ENCODE results near the gene TYROBP.
"Not testable (repeated sequence)": the region's sequence is repeated elsewhere in the genome, so short reads cannot be mapped to it uniquely, and the experiment has no call there.

The TYROBP gene

DNA sequence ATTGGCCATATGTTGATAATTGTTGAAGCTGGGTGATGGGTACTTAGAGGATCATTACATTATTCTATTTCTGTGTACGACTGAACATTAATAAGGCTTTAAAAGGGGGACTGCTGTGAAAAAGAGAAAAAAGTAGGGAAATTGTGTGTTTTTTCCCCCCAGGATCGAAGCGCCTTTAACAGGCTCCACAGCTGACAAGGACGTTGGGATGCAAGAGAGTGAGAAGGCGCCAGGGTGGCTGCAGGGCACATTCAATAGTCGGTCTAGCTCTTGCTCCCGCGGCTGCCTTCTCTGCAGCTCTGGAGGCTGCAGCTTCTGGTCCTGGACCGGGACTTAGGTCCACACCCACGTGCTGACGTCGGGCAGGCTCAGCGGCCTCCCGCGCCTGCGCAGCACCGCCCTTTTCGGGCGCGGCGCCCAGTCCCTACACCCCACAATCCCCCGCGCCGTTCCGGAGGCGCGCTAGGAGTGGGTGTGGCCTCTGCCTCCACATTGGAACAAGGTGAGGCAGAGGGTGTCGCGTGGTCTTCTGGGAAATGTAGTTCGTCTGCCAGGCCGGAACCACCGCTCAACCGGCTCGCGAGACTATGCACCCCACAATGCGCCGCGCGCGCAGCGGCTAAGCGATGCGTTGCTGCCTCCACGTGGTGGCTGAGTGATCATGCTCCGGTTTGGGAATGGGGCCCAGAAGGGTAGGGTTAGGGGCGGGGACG is 23.2 kb upstream of the TYROBP start:
- peak; percentile 99 for DNase-seq

- DNase-seq, result no peak
Measured at GRCh38 chr19:35929876-35930275, 21.8 kb upstream of the TYROBP start.

DNA sequence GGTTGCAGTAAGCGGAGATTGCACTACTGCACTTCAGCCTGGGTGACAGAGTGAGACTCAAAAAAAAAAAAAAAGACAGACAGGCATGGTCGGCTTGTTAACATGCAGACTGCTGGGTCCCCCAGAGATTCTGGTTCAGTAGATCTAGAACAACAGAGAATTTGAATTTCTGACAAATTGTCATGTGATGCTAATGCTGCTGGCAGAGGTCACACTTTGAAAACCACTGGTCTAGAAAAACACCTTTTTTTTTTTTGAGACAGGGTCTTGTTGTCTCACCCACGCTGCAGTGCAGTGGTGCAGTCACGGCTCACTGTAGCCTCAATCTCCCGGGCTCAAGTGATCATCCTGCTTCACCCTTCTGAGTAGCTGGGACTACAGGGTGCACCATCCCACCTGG is 20.4 kb upstream of the TYROBP start:
- DNase-seq, result no peak

- DNase-seq, result no peak
Measured at GRCh38 chr19:35925501-35925900, 17.4 kb upstream of the TYROBP start.

GRCh38 chr19:35921012-35921411 is 12.9 kb upstream of the TYROBP start:
- DNase-seq, result no peak

DNA sequence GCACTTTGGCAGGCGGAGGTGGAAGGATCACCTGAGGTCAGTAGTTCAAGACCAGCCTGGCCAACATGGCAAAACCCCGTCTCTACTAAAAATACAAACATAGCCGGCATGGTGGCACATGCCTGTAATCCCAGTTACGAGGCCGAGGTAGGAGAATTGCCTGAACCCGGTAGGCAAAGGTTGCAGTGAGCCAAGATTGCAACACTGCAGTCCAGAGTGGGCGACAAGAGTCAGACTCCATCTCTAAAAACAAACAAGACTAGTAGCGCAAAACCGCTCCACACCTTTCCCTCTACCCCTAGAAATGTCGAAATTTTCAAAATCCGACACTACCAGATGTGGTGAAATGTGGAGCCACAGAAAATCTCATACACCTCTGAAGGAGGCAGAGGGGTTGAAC is 11.2 kb upstream of the TYROBP start:
- no peak for DNase-seq

DNA sequence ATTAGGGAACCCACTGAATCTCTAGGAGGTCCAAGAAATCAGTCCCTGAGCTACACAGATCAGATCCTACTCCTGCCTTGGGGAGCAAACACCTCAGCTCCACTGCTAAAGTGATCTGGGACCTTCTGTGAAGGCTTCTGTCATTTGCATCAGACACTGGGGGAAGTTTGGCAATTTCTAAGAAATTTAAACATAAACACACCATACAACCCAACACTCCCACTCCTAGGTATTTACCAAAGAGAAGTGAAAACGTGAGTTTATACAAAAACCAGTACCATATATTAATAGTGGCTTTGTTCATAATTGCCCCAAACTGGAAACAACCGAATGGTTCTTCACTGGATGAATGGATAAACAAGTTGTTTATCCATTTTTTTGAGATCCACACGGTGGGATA is 7.3 kb upstream of the TYROBP start:
- DNase-seq, result no peak

DNA sequence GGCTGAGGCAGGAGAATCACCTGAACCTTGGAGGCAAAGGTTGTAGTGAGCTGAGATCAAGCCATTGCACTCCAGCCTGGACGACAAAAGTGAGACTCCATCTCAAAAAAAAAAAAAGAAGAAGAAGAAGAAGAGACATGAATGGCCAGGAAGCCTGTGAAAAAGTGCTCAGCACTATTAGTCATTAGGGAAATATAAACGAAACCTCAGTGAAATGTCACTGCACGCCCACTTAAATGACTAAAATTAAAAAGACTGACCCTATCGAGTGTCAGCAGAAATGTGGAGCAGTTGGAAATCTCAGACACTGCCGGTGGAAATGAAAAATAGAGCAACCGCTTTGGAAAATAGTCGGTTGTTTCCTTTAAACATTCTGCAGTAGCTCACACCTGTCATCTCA is 5.5 kb upstream of the TYROBP start:
- no peak for DNase-seq

GRCh38 chr19:35911790-35912189 is 3.7 kb upstream of the TYROBP start:
- DNase-seq, result no peak

DNA sequence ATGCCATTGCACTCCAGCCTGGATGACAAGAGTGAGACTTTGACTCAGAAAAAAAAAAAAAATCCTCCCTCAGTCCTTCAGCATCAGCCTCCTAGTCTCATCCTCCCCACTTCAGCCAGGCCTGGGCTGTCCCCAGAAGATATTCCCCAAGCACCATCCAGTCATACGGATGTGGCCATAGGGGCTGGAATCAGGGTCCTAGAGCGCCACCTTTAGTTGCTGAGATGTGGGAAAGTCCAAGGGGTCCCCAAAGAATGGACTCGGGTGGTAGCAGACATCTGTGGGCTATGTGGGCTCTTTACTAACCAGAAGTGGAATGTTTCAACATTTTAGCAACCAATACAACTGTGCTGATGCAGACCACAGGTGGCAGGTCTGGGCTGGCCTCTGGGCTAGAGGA is 3.1 kb upstream of the TYROBP start:
- DNase-seq, result no peak

GRCh38 chr19:35910355-35910754 is 2.3 kb upstream of the TYROBP start:
- DNase-seq, result not testable (repeated sequence)

DNA sequence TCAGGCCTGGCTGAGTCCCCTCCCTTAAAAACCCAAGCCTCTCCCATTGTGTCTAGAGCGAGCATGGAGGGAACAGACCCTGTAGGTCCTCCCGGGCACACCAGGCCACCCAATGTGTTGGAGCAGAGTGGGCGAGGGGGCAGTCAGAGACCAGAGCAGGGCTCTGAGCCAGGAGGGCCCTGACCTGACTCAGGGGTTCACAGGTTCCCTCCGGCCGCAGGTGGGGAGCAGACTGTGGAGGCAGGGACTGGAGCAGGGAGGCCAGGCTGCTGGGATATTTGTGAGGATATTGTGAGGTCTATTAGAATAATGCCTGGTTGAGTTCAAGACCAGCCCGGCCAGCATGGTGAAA is 1.6 kb upstream of the TYROBP start:
- no peak for DNase-seq

DNA sequence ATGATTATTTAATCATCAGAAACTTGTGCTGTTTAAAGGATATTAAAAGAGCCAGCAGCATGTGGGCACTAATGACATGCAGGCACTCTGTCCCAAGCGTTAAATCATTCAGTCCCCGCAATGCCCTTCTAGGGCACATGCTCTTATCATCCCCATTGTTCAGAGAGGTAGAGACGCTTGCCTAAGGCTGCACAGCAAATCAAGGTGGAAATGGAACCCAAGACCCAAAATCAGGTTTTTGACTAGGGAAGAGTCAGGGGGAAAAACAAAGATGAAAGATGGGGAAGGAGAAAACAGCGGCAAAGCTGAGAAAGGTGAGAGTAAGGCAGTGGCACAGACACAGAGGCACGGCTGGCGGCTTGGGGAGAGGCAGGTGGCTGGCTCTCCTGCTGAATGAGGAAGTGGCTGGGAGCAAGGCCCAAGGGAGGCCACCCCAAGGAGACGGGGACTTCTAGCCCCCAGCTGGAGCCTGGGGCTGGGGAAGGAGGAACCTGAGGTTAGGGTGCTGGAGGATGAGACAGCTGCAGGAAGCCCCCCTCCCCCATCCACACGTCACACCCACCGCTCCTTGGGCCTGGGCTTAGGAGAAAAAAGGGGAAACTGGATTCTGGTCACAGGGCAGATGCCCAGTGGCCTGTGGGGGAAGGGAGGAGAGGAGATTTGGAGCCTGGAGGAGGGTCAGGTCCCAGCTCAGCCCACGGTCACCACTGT is 1.0 kb upstream of the TYROBP start:
- no peak for DNase-seq

- DNase-seq, result no peak
Measured at GRCh38 chr19:35907377-35907745, 734 bp downstream of the TYROBP start.

DNA sequence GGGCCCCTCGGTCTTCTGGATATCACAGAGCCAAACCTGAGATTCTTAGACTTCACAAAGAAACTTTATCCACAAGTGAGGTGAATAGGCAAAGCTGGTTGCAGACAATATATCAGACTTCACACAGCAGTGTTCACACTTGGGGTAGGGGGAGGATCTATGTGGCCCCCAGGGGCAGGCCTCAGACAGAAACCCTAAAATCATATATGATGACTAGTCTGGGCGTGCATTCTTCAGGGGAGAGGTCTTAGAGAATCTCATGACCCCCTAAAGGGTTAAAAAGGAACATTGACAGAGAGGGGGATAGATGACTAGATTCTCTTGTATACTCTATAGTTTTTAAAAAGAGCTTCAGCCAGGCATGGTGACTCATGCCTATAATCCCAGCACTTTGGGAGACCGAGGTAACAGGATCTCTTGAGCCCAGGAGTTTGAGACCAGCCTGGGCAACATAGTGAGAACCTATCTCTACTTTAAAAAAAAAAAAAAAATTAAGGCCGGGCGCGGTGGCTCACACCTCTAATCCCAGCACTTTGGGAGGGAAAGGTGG is 2.8 kb downstream of the TYROBP start:
- no peak for DNase-seq

DNA sequence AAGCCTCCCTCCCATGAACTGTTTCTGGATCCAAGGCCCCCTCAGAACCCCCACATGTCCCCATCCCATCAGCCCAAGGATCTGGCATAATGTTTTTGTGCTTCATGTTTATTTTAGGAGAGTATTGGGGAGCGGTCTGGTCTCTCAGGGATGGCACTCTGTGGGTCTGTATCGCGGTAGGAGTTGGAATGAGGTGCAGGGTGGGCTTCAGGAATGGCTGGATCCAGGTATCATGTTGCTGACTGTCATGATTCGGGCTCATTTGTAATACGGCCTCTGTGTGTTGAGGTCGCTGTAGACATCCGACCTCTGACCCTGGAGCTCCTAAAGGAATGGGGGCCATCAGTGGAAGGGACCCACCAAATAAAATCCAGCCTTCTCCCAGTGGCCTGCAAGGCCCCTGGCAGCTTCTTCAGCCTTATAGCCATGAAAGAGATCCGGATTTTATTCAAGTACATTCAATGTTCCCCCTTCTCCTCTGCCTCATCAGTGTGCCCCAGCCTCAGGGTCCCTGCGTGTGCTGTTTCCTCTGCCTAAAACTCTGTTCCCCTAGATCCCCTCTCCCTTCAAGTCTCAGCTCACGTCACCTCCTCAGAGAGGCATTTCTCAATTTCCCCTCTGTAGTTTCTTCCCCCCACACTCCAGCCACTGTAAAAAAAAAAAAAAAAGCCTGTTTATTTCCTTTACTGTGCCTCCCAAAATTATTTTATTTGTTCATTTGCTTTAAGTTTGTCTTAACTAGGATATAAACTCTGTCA is 3.6 kb downstream of the TYROBP start:
- no peak for DNase-seq

DNA sequence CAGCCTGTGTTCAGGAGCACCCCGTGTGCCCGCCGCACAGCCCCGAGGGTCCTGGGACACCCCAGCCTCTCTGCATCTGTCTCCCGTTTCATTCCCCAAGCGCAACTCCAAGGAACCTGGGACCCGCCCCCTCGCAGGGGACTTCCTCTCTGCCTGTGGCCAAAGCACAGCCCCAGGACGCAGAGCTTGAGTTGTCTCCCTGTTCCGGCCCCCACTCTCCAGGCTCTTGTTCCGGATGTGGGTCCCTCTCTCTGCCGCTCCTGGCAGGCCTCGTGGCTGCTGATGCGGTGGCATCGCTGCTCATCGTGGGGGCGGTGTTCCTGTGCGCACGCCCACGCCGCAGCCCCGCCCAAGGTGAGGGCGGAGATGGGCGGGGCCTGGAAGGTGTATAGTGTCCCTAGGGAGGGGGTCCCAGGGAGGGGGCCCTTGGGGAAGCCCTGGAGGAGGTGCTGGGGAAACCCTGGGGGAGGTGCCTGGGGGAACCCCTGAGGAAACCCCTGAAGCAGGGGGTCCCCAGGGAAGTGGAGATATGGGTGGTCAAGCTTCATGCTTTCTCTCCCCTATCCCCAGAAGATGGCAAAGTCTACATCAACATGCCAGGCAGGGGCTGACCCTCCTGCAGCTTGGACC is 4.4 kb downstream of the TYROBP start:
- peak; percentile 85 for DNase-seq

GRCh38 chr19:35902870-35903475 is 5.1 kb downstream of the TYROBP start:
- DNase-seq, result no peak

GRCh38 chr19:35901854-35902661 is 6.0 kb downstream of the TYROBP start, which contains the start of gene HCST:
TSS of gene HCST (plus strand) at chr19:35902529. CDS start at chr19:35902594, 65 bp downstream.
- DNase-seq, result no peak

- DNase-seq, result no peak
Measured at GRCh38 chr19:35901055-35901644, 6.9 kb downstream of the TYROBP start.

DNA sequence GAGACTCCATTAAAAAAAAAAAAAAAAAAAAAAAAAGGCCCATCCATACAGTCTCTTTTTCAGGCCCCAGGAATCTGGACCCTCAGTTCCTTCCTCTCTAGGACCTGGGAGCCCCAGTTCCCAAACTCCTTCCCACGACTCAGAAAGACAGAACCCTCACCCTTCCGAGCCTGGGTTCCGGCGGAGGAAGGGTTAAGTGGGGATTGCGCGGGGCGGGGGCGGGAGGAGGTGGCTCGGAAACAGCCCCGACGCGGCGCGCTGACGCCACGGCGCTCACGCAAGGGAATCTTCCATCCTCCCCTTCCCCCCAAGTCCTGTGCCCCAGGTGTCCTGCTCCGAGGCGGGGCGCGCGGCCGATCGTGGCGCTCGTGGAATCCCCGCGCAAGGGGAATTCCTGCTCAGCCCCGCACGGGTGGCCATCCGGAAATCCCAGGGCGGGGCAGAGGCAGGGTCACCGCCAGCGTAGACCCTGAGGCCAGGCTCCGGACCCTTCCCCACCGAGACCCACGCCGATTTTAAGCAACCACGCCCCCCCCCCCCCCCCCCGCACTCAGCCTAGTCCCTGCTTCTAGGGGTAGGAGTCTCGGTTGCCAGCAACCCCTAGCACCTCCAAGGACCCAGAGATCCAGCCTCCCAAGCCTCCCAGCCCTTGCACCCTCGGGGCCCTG is 8.4 kb downstream of the TYROBP start:
- peak; percentile 90 for DNase-seq

All from activated naive CD4-positive, alpha-beta T cell treated with anti-CD3 and anti-CD28 coated beads, Interleukin-2, amount 50 U/mL, for 16 hours (primary cell).